Neural cell (in vitro differentiated cells): ENCODE measurements around the gene AMZ2. TPM values are rescaled to one million over a fixed set of nuclear protein-coding genes. Genes with fewer than 3 reads are reported as not detected.
A peak's percentile ranks its signal among the peaks of the same experiment; 100 is the strongest.

Source experiments
- H2AFZ ChIP-seq: fragments of 200-600, 300-800 bp; sonication (generic), shearing (Covaris generic); 2 replicates; pipeline ENCODE4 v1.6.0; 2014; ENCODE audit warnings: low read depth, mild to moderate bottlenecking, antibody characterized with exemption, low read length, moderate library complexity
- H3F3A ChIP-seq: fragments of 200-600 bp; shearing (Covaris generic); 2 replicates; pipeline ENCODE4 v1.6.1; 2016; ENCODE audit warnings: mild to moderate bottlenecking, moderate library complexity, mixed read lengths, antibody characterized with exemption, low read length; ENCODE audit not compliant: insufficient read depth, poor library complexity, severe bottlenecking
- H3K27ac ChIP-seq: fragments of 200-600, 300-800 bp; sonication (generic), shearing (Covaris generic); 2 replicates; pipeline ENCODE4 v1.5.1; 2014; ENCODE audit warnings: mild to moderate bottlenecking, low read length, moderate library complexity
- H3K27me3 ChIP-seq: fragments of 300-800, 200-600 bp; sonication (generic), shearing (Covaris generic); 2 replicates; pipeline ENCODE4 v1.6.0; 2014; ENCODE audit warnings: mild to moderate bottlenecking, low read depth, low read length, moderate library complexity; ENCODE audit not compliant: insufficient read depth
- H3K36me3 ChIP-seq: fragments of 300-800, 200-600 bp; sonication (generic), shearing (Covaris generic); 2 replicates; pipeline ENCODE4 v1.5.1; 2014; ENCODE audit warnings: mild to moderate bottlenecking, antibody characterized with exemption, low read length, moderate library complexity; ENCODE audit not compliant: insufficient read depth
- H3K4me2 ChIP-seq: fragments of 300-800, 200-600 bp; sonication (generic), shearing (Covaris generic); 2 replicates; pipeline ENCODE4 v1.6.0; 2014; ENCODE audit warnings: mild to moderate bottlenecking, low read length
- H3K4me3 ChIP-seq: fragments of 300-800, 200-600 bp; sonication (generic), shearing (Covaris generic); 2 replicates; pipeline ENCODE4 v1.5.1; 2014; ENCODE audit warnings: mild to moderate bottlenecking, low read length, moderate library complexity
- H3K79me2 ChIP-seq: fragments of 200-600 bp; shearing (Covaris generic); replicated peaks from 2 replicates; pipeline ENCODE4 v1.6.0; 2014; ENCODE audit warnings: mild to moderate bottlenecking, low read length, moderate library complexity; ENCODE audit not compliant: insufficient read depth
- H3K9ac ChIP-seq: fragments of 300-800, 200-600 bp; sonication (generic), shearing (Covaris generic); 2 replicates; pipeline ENCODE4 v1.6.1; 2016; ENCODE audit warnings: mild to moderate bottlenecking, low read length, mixed read lengths
- H3K9me2 ChIP-seq: fragments of 200-600 bp; shearing (Covaris generic); 2 replicates; pipeline ENCODE4 v1.6.1; 2016; ENCODE audit warnings: mild to moderate bottlenecking, low read length, mixed read lengths; ENCODE audit not compliant: insufficient read depth
- H3K9me3 ChIP-seq: fragments of 200-600, 300-800 bp; sonication (generic), shearing (Covaris generic); 2 replicates; pipeline ENCODE4 v1.6.1; 2016; ENCODE audit warnings: mild to moderate bottlenecking, mixed run types, low read length, moderate library complexity, mixed read lengths
- H4K20me1 ChIP-seq: fragments of 200-600 bp; shearing (Covaris generic); 2 replicates; pipeline ENCODE4 v1.6.1; 2016; ENCODE audit warnings: mild to moderate bottlenecking, mixed run types; ENCODE audit not compliant: insufficient read depth
- EP300 ChIP-seq: fragments of 450-650 bp; conservative IDR thresholded peaks from 2 replicates; pipeline ENCODE4 v1.6.1; 2014; ENCODE audit warnings: antibody characterized with exemption, mild to moderate bottlenecking, moderate library complexity; ENCODE audit not compliant: poor library complexity, severe bottlenecking
- EZH2 ChIP-seq: fragments of 200-600, 300-800 bp; shearing (Covaris generic), sonication (generic); IDR thresholded peaks from 2 replicates; pipeline ENCODE4 v1.6.1; 2014; ENCODE audit warnings: antibody characterized with exemption, low read length, borderline replicate concordance, mild to moderate bottlenecking; ENCODE audit not compliant: insufficient read depth, poor library complexity, severe bottlenecking
- MXI1 ChIP-seq: fragments of 450-650 bp; conservative IDR thresholded peaks from 2 replicates; pipeline ENCODE4 v1.6.1; 2014; ENCODE audit warnings: antibody characterized with exemption, mild to moderate bottlenecking; ENCODE audit not compliant: poor library complexity, severe bottlenecking
- POLR2AphosphoS5 ChIP-seq: IDR thresholded peaks from 2 replicates; pipeline ENCODE4 v1.6.1; 2012
- RAD21 ChIP-seq: fragments of 450-650 bp; conservative IDR thresholded peaks from 2 replicates; pipeline ENCODE4 v1.6.1; 2014; ENCODE audit warnings: antibody characterized with exemption, mild to moderate bottlenecking, moderate library complexity
- SMC3 ChIP-seq: fragments of 450-650 bp; conservative IDR thresholded peaks from 2 replicates; pipeline ENCODE4 v1.6.1; 2014; ENCODE audit warnings: antibody characterized with exemption, mild to moderate bottlenecking, moderate library complexity; ENCODE audit not compliant: poor library complexity
- TAF1 ChIP-seq: IDR thresholded peaks from 2 replicates; pipeline ENCODE4 v1.6.1; 2012; ENCODE audit warnings: low read depth
- polyA plus RNA-seq: library from polyadenylated mRNA; depleted of rRNA; stranded (reverse); fragments of >200 nt; gene quantifications from 2 replicates; pipeline ENCODE4 v1.2.3, GENCODE V29; 2014
- TF ChIP-seq, protein P1 (sequence below): fragments of 450-650 bp; IDR thresholded peaks from 2 replicates; pipeline ENCODE4 v1.5.1; 2014; ENCODE audit warnings: antibody characterized with exemption, mild to moderate bottlenecking, moderate library complexity; ENCODE audit not compliant: poor library complexity, severe bottlenecking
- TF ChIP-seq, protein P2 (sequence below): IDR thresholded peaks from 2 replicates; pipeline ENCODE4 v1.6.1; 2012; ENCODE audit warnings: borderline replicate concordance

The AMZ2 gene
- polyA plus RNA-seq, 1 donor from 2014 or later = 158 TPM

DNA sequence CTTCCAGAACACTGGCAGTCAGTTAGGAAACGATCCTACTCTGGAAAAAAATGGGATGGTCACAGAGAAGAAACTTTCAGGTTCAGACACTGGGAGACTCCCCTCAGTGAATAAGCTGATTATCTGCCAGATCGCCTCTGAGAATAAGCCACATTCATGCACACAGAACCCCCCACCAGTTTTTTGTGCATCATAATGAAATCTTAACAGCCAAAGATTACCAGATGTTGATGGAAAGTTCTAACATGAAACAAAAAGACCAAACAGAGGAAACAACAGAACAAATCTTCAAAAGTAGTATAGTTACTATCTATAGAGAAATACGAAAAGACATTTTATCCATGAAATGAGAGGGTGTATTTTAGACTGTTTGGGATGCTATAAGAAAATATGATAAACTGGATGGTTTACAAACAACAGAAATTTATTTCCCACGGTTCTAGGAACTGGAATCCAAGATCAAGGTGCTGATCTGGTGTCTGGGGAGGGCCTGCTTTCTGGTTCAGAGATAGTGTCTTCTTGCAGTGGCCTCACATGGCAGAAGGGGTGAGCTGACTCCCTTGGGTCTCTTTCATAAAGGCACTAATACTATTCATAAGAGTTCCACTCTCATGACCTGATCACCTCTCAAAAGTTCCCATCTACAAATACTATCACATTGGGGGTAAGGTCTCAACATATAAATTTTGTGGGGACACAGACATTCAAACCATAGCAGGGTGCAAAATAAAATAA is 8.0 kb upstream of the AMZ2 start:
- Histone ChIP-seq H3K36me3 (no peaks in the 10 kb centered on the region), H3K27ac (no peak overlapping the region), H3F3A (no peaks in the 10 kb centered on the region), H3K4me2 (no peak overlapping the region), H3K79me2 (no peaks in the 10 kb centered on the region), H4K20me1 (no peaks in the 10 kb centered on the region), H2AFZ (no peak overlapping the region), H3K9ac (no peak overlapping the region), H3K27me3 (no peaks in the 10 kb centered on the region), H3K4me3 (no peak overlapping the region), H3K9me3 (no peaks in the 10 kb centered on the region), H3K9me2 (no peaks in the 10 kb centered on the region)
- no peak for TF ChIP-seq RAD21
- TF ChIP-seq TAF1 = no peak
- TF ChIP-seq SMC3 = no peak
- no peak for TF ChIP-seq EP300
- TF ChIP-seq, protein P1, sequence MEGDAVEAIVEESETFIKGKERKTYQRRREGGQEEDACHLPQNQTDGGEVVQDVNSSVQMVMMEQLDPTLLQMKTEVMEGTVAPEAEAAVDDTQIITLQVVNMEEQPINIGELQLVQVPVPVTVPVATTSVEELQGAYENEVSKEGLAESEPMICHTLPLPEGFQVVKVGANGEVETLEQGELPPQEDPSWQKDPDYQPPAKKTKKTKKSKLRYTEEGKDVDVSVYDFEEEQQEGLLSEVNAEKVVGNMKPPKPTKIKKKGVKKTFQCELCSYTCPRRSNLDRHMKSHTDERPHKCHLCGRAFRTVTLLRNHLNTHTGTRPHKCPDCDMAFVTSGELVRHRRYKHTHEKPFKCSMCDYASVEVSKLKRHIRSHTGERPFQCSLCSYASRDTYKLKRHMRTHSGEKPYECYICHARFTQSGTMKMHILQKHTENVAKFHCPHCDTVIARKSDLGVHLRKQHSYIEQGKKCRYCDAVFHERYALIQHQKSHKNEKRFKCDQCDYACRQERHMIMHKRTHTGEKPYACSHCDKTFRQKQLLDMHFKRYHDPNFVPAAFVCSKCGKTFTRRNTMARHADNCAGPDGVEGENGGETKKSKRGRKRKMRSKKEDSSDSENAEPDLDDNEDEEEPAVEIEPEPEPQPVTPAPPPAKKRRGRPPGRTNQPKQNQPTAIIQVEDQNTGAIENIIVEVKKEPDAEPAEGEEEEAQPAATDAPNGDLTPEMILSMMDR = no peak
- TF ChIP-seq, protein P2, sequence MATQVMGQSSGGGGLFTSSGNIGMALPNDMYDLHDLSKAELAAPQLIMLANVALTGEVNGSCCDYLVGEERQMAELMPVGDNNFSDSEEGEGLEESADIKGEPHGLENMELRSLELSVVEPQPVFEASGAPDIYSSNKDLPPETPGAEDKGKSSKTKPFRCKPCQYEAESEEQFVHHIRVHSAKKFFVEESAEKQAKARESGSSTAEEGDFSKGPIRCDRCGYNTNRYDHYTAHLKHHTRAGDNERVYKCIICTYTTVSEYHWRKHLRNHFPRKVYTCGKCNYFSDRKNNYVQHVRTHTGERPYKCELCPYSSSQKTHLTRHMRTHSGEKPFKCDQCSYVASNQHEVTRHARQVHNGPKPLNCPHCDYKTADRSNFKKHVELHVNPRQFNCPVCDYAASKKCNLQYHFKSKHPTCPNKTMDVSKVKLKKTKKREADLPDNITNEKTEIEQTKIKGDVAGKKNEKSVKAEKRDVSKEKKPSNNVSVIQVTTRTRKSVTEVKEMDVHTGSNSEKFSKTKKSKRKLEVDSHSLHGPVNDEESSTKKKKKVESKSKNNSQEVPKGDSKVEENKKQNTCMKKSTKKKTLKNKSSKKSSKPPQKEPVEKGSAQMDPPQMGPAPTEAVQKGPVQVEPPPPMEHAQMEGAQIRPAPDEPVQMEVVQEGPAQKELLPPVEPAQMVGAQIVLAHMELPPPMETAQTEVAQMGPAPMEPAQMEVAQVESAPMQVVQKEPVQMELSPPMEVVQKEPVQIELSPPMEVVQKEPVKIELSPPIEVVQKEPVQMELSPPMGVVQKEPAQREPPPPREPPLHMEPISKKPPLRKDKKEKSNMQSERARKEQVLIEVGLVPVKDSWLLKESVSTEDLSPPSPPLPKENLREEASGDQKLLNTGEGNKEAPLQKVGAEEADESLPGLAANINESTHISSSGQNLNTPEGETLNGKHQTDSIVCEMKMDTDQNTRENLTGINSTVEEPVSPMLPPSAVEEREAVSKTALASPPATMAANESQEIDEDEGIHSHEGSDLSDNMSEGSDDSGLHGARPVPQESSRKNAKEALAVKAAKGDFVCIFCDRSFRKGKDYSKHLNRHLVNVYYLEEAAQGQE = no peak
- TF ChIP-seq MXI1 = no peak
- TF ChIP-seq POLR2AphosphoS5 = no peak
- no peak for TF ChIP-seq EZH2

DNA sequence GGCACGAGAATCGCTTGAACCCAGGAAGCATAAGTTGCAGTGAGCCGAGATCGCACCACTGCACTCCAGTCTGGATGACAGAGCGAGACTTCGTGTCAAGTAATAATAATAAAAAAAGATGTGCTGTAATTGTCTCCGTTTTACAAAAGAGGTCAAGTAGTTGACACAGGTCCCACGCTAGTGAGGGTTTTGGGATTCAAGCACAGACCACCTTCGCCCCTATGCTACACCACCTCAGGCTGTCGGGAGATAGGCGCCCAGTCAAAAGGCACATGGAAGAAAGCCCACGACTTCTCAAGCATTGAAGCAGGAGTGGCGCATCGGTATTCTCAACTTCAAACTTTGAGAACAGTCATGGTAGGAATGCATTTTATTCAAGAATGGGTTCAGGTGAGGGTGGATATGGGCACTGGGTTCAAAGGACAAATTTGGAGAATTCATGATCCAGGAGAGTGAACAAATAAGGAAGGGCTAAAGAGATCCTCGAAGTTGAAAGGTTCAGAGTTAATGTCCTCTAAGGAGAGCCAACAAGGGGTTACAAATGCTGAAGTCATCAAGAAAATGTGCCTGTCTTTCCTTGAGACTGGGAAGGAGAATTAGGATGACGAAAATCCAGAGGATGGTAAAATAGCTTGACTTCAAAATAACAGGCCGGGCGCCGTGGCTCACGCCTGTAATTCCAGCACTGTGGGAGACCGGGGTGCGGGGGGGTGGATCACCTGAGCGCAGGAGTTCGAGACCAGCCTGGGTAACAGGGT is 1.4 kb upstream of the AMZ2 start:
- Histone ChIP-seq H3K27ac (no peak overlapping the region), H3K9ac (no peak overlapping the region), H2AFZ (no peak overlapping the region)

More for the DNA sequence above, 1.4 kb upstream of the AMZ2 start:
- TF ChIP-seq EP300 (no peak), POLR2AphosphoS5 (no peak), RAD21 (no peak), MXI1 (no peak), TAF1 (no peak), SMC3 (no peak), EZH2 (no peak)
- TF ChIP-seq, protein P2 = no peak
- TF ChIP-seq, protein P1 = no peak
- no peaks in the 10 kb centered on the region for H4K20me1 ChIP-seq
- H3K79me2 ChIP-seq = no peaks in the 10 kb centered on the region
- H3K36me3 ChIP-seq = no peaks in the 10 kb centered on the region
- no peaks in the 10 kb centered on the region for H3K9me3 ChIP-seq
- peak overlapping the region; percentile 91 for H3K4me3 ChIP-seq
- no peaks in the 10 kb centered on the region for H3K27me3 ChIP-seq
- no peaks in the 10 kb centered on the region for H3K9me2 ChIP-seq
- no peak overlapping the region for H3K4me2 ChIP-seq
- no peaks in the 10 kb centered on the region for H3F3A ChIP-seq
